ENCODE measurements around the gene THPO. TPM values are rescaled to one million over a fixed set of nuclear protein-coding genes. Genes with fewer than 3 reads are reported as not detected.

THPO gene
- total RNA-seq, 2 experiments from 2014 or later: not detected

DNA sequence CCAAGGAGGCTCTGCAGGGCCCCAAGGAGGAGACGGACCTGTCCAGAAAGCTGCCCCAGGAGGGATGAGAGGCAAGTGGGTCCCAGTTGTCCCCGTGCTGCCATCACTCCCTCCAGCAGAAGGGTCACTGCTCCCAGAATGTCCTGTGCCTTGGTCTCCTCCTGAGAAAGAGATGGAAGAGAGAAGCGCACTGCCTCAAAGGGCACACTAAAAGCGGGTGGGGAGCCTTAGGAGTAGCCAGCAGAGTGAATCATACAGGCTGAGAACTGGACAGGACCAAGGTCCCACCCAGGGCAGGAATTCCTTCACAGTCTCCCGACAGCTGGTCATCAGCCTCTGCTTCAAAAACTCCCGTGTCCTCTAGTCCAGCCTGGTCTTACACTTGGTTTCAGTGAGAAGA is 4.6 kb downstream of the THPO start:
- H3K9me3 Mint-ChIP-seq: no peaks in the 10 kb centered on the region
- H3K36me3 Mint-ChIP-seq: peaks cover 13% of the 10 kb centered on the region
- no peak overlapping the region for H3K4me3 Mint-ChIP-seq
- H3K4me1 Mint-ChIP-seq (ENCODE audit: low read depth): peaks cover 7% of the 10 kb centered on the region
- peaks cover 14% of the 10 kb centered on the region for H3K27me3 Mint-ChIP-seq
- no peak for DNase-seq
- ChIA-PET POLR2A (no interaction called here), CTCF (interaction anchor here (0.8 to 4.2 kb wide), 8 partner anchors 10 to 189 kb away, joined by 3 to 89 read pairs (median 9); no protein-coding TSS in a partner anchor)
- no peak overlapping the region for H3K27ac Mint-ChIP-seq
- intact Hi-C loops (cut with micrococcal nuclease): loop anchor here (5.0 kb wide), 1 partner anchor 44 kb away; no protein-coding TSS in a partner anchor

DNA sequence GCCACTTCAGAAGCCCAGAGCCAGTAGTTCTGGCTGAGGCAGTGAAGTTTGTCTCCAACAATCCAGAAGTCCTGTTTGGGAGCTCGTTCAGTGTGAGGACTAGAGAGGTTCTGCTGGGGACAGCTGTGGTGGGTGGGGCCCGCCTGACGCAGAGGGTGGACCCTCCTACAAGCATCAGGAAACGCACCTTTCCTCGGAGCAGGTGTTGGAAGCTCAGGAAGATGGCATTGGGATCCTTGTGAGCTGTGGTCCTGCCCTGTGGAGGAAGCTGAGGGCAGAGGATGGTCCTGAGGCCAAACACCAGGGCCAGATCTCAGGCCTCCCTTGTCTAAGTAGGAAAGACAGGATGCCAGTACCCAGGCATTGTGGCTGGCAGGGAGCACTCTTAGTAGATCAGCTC is 5.1 kb downstream of the THPO start:
- peaks cover 13% of the 10 kb centered on the region for H3K27me3 Mint-ChIP-seq
- POLR2A ChIA-PET: interaction anchor here (1.2 kb wide), 1 partner anchor 28 kb away, joined by 4 read pairs; no protein-coding TSS in a partner anchor

GRCh38 chr3:184372296-184372821 is 5.6 kb downstream of the THPO start:
- ChIA-PET POLR2A (interaction anchor here (1.2 to 1.6 kb wide), 2 partner anchors 28 to 141 kb away, joined by 4 read pairs; no protein-coding TSS in a partner anchor), CTCF (interaction anchor here (0.6 to 4.2 kb wide), 28 partner anchors 8 to 355 kb away, joined by 3 to 89 read pairs (median 4); partner anchors contain the start of genes CHRD, CLCN2 and POLR2H)
- peaks cover 11% of the 10 kb centered on the region for H3K4me1 Mint-ChIP-seq (ENCODE audit: low read depth)
- peaks cover 19% of the 10 kb centered on the region for H3K36me3 Mint-ChIP-seq
- DNase-seq: no peak
- H3K9me3 Mint-ChIP-seq: no peaks in the 10 kb centered on the region
- no peak overlapping the region for H3K4me3 Mint-ChIP-seq
- H3K27me3 Mint-ChIP-seq: peaks cover 8% of the 10 kb centered on the region
- no peak overlapping the region for H3K27ac Mint-ChIP-seq
- intact Hi-C loops (cut with micrococcal nuclease): loop anchor here (5.0 kb wide), 1 partner anchor 45 kb away; no protein-coding TSS in a partner anchor

More for the DNA sequence above, 5.1 kb downstream of the THPO start:
- no peaks in the 10 kb centered on the region for H3K9me3 Mint-ChIP-seq
- no peak overlapping the region for H3K4me3 Mint-ChIP-seq
- CTCF ChIA-PET: interaction anchor here (0.8 to 4.2 kb wide), 12 partner anchors 9 to 189 kb away, joined by 3 to 89 read pairs (median 9); no protein-coding TSS in a partner anchor
- intact Hi-C loops (cut with micrococcal nuclease): loop anchor here (5.0 kb wide), 1 partner anchor 44 kb away; no protein-coding TSS in a partner anchor
- no peak for DNase-seq
- H3K4me1 Mint-ChIP-seq (ENCODE audit: low read depth): peaks cover 8% of the 10 kb centered on the region
- peaks cover 16% of the 10 kb centered on the region for H3K36me3 Mint-ChIP-seq
- no peak overlapping the region for H3K27ac Mint-ChIP-seq

- ChIA-PET POLR2A (interaction anchor here (1.6 kb wide), 1 partner anchor 142 kb away, joined by 4 read pairs; no protein-coding TSS in a partner anchor), CTCF (interaction anchor here (0.6 to 4.2 kb wide), 37 partner anchors 8 to 407 kb away, joined by 3 to 89 read pairs (median 4); partner anchors contain the start of genes CHRD, CLCN2, FAM131A and POLR2H)
- peak; percentile 76 for DNase-seq
- Mint-ChIP-seq H3K27ac (no peak overlapping the region), H3K27me3 (peaks cover 4% of the 10 kb centered on the region), H3K4me3 (no peak overlapping the region), H3K36me3 (peaks cover 26% of the 10 kb centered on the region), H3K4me1 (ENCODE audit: low read depth) (peaks cover 15% of the 10 kb centered on the region), H3K9me3 (no peaks in the 10 kb centered on the region)
- intact Hi-C loops (cut with micrococcal nuclease): loop anchor here (1.0 to 5.0 kb wide), 3 partner anchors 46 to 170 kb away; no protein-coding TSS in a partner anchor
Measured at GRCh38 chr3:184371570-184372018, 6.4 kb downstream of the THPO start.

GRCh38 chr3:184368586-184369183 is 9.3 kb downstream of the THPO start:
- Mint-ChIP-seq H3K9me3 (no peaks in the 10 kb centered on the region), H3K36me3 (peaks cover 42% of the 10 kb centered on the region), H3K27ac (peak overlapping the region; percentile 26), H3K4me3 (no peak overlapping the region), H3K4me1 (ENCODE audit: low read depth) (peaks cover 31% of the 10 kb centered on the region), H3K27me3 (no peaks in the 10 kb centered on the region)
- ChIA-PET CTCF (interaction anchor here (1.1 to 3.3 kb wide), 3 partner anchors 145 to 192 kb away, joined by 3 to 21 read pairs (median 4); no protein-coding TSS in a partner anchor), POLR2A (interaction anchor here (0.6 kb wide), 1 partner anchor 506 kb away, joined by 4 read pairs; no protein-coding TSS in a partner anchor)
- DNase-seq: no peak
- intact Hi-C loops (cut with micrococcal nuclease): no loop called here

DNA sequence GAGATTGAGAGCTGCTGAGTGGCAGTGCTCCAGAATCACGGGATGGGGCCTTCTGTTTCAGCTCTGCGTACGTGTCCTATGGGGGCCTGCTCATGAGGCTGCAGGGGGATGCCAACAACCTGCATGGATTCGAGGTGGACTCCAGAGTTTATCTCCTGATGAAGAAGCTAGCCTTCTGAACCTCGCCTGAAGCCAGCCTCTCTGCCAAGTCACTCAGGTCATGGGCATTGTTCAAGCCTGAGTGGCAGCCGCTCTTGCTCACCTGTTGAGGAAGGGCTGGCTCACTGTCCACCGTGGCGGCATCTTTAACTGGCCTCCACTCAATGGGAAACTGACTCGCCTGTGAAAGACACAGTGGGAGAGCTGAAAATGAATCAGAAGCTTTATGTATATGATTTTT is 9.9 kb downstream of the THPO start:
- CTCF ChIA-PET: interaction anchor here (1.1 to 3.3 kb wide), 4 partner anchors 23 to 176 kb away, joined by 3 to 21 read pairs (median 3); no protein-coding TSS in a partner anchor
- intact Hi-C loops (cut with micrococcal nuclease): no loop called here
- H3K4me3 Mint-ChIP-seq: no peak overlapping the region
- DNase-seq: no peak
- H3K27ac Mint-ChIP-seq: peak overlapping the region; percentile 0
- no peaks in the 10 kb centered on the region for H3K9me3 Mint-ChIP-seq
- H3K27me3 Mint-ChIP-seq: no peaks in the 10 kb centered on the region
- H3K36me3 Mint-ChIP-seq: peaks cover 44% of the 10 kb centered on the region
- H3K4me1 Mint-ChIP-seq (ENCODE audit: low read depth): peaks cover 32% of the 10 kb centered on the region
- POLR2A ChIA-PET: interaction anchor here (0.6 kb wide), 1 partner anchor 506 kb away, joined by 4 read pairs; no protein-coding TSS in a partner anchor

DNA sequence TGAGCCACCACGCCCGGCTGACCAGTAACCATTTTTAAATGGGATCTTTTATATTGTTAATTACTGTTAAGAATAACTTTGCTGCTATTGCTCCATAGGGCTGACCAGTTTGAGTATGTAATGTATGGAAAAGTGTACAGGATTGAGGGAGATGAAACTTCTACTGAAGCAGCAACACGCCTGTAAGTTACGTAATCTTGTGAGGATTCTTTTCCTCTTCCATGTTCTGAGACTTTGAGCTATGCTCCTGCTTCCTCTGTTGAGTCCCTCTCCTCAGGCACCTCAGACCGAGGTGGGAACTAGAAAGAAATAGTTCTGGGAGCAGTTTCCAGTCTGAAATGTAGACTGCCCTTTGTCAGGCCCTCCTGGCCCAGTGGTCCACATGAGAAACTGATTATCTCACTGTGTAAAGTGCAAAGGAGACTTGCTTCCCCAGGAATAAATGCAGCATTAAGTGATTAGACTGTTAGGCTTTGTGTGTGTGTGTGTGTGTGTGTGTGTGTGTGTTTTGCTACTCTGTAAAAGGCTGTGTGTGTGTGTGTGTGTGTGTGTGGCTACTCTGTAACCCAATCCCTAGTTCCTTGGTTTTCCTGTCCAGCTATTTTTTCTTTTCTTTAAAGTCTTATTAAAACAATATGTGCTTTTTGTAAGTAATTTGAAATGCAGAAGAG is 11.3 kb downstream of the THPO start:
- no peaks in the 10 kb centered on the region for H3K27me3 Mint-ChIP-seq
- H3K27ac Mint-ChIP-seq: no peak overlapping the region
- peaks cover 45% of the 10 kb centered on the region for H3K36me3 Mint-ChIP-seq
- ChIA-PET POLR2A (no interaction called here), CTCF (interaction anchor here (1.2 kb wide), 1 partner anchor 21 kb away, joined by 3 read pairs; no protein-coding TSS in a partner anchor)
- no peak for DNase-seq
- H3K9me3 Mint-ChIP-seq: no peaks in the 10 kb centered on the region
- intact Hi-C loops (cut with micrococcal nuclease): no loop called here
- no peak overlapping the region for H3K4me3 Mint-ChIP-seq
- H3K4me1 Mint-ChIP-seq (ENCODE audit: low read depth): peaks cover 32% of the 10 kb centered on the region

- H3K4me3 Mint-ChIP-seq: peak overlapping the region; percentile 96
- peaks cover 30% of the 10 kb centered on the region for H3K4me1 Mint-ChIP-seq (ENCODE audit: low read depth)
- POLR2A ChIA-PET: interaction anchor here (0.7 to 1.3 kb wide), 4 partner anchors 14 to 61 kb away, joined by 3 to 4 read pairs (median 3); no protein-coding TSS in a partner anchor
- peaks cover 29% of the 10 kb centered on the region for H3K36me3 Mint-ChIP-seq
- intact Hi-C loops (cut with micrococcal nuclease): loop anchor here (1.0 to 5.0 kb wide), 9 partner anchors 28 to 450 kb away; partner anchors contain the start of genes EEF1AKMT4, EIF4G1, MAGEF1 and PSMD2
- DNase-seq: peak; percentile 98
- H3K27me3 Mint-ChIP-seq: no peaks in the 10 kb centered on the region
- no peaks in the 10 kb centered on the region for H3K9me3 Mint-ChIP-seq
- CTCF ChIA-PET: interaction anchor here (1.0 to 2.4 kb wide), 8 partner anchors 9 to 198 kb away, joined by 3 to 8 read pairs (median 5); partner anchors contain the start of genes ABCF3 and EPHB3
- peak overlapping the region; percentile 94 for H3K27ac Mint-ChIP-seq
Measured at GRCh38 chr3:184362668-184363546, 15.1 kb downstream of the THPO start.

- Mint-ChIP-seq H3K4me3 (peak overlapping the region; percentile 96), H3K27me3 (no peaks in the 10 kb centered on the region), H3K36me3 (peaks cover 24% of the 10 kb centered on the region), H3K27ac (peak overlapping the region; percentile 94), H3K4me1 (ENCODE audit: low read depth) (peaks cover 27% of the 10 kb centered on the region), H3K9me3 (no peaks in the 10 kb centered on the region)
- CTCF ChIA-PET: interaction anchor here (1.0 to 2.4 kb wide), 6 partner anchors 8 to 199 kb away, joined by 3 to 8 read pairs (median 4); partner anchors contain the start of genes ABCF3 and EPHB3
- POLR2A ChIA-PET: interaction anchor here (1.1 to 1.3 kb wide), 4 partner anchors 14 to 350 kb away, joined by 3 to 4 read pairs (median 4); partner anchors contain the start of gene MAGEF1
- DNase-seq: peak; percentile 67
- intact Hi-C loops (cut with micrococcal nuclease): loop anchor here (1.0 to 5.0 kb wide), 6 partner anchors 63 to 451 kb away; partner anchors contain the start of genes EEF1AKMT4, MAGEF1, PSMD2 and VPS8
Measured at GRCh38 chr3:184361932-184362667, 15.9 kb downstream of the THPO start.

- Mint-ChIP-seq H3K9me3 (no peaks in the 10 kb centered on the region), H3K27me3 (no peaks in the 10 kb centered on the region), H3K36me3 (peaks cover 18% of the 10 kb centered on the region), H3K4me3 (peak within 1 kb of the TSS; percentile 96), H3K27ac (peak within 1 kb of the TSS; percentile 94), H3K4me1 (ENCODE audit: low read depth) (peaks cover 22% of the 10 kb centered on the region)
- ChIA-PET CTCF (interaction anchor here (1.0 to 2.4 kb wide), 6 partner anchors 8 to 200 kb away, joined by 3 to 8 read pairs (median 4); partner anchors contain the start of gene EPHB3), POLR2A (interaction anchor here (1.1 to 1.3 kb wide), 4 partner anchors 13 to 350 kb away, joined by 3 to 4 read pairs (median 4); partner anchors contain the start of gene MAGEF1)
- intact Hi-C loops (cut with micrococcal nuclease): loop anchor here (5.0 kb wide), 1 partner anchor 351 kb away; the partner anchor contains the start of gene MAGEF1
- peak; percentile 54 for DNase-seq
Measured at GRCh38 chr3:184361532-184361931, 16.5 kb downstream of the THPO start, which contains the start of the genes CLCN2 and POLR2H. CLCN2 (minus strand) TSS chr3:184361605; CDS start chr3:184361479, 126 bp downstream. POLR2H (plus strand) TSS chr3:184361710; CDS start chr3:184363493, 1,783 bp downstream.

Measured in activated CD4-positive, alpha-beta memory T cell treated with anti-CD3 and anti-CD28 coated beads for 36 hours (primary cell).